ENCODE measurements around the gene TMEM109.

DNA sequence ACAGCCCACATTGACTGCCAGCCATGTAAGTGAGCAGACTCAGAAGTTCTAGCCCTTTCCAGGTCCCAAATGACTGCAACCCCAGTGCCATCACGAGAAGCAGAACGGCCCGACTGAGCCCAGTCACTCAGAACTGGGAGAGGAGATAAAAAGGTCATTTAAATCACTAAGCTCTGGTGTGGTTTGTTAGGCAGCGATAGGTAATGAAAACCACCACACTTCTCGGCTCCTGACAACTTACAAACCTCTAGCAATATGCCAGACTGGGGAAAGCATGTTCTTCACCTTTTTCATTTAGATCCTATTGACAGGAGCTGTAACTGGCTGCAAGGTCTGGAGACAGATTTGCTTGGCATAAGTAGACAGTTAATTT, 31.3 kb downstream of the TMEM109 start:
- TF ChIP-seq, protein P1, sequence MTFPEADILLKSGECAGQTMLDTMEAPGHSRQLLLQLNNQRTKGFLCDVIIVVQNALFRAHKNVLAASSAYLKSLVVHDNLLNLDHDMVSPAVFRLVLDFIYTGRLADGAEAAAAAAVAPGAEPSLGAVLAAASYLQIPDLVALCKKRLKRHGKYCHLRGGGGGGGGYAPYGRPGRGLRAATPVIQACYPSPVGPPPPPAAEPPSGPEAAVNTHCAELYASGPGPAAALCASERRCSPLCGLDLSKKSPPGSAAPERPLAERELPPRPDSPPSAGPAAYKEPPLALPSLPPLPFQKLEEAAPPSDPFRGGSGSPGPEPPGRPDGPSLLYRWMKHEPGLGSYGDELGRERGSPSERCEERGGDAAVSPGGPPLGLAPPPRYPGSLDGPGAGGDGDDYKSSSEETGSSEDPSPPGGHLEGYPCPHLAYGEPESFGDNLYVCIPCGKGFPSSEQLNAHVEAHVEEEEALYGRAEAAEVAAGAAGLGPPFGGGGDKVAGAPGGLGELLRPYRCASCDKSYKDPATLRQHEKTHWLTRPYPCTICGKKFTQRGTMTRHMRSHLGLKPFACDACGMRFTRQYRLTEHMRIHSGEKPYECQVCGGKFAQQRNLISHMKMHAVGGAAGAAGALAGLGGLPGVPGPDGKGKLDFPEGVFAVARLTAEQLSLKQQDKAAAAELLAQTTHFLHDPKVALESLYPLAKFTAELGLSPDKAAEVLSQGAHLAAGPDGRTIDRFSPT (tag by site-specific recombination; IDR thresholded peaks at IDR 0.05): no peak
- TF ChIP-seq ZNF501 (tag by site-specific recombination; IDR thresholded peaks at IDR 0.05) (no peak), YY1 (tag by site-specific recombination; IDR thresholded peaks at IDR 0.05) (no peak), ZNF530 (tag by site-specific recombination; IDR thresholded peaks at IDR 0.05; ENCODE audit: low read depth) (no peak), RBAK (tag by site-specific recombination; IDR thresholded peaks at IDR 0.05) (no peak)
- TF ChIP-seq, protein P2, sequence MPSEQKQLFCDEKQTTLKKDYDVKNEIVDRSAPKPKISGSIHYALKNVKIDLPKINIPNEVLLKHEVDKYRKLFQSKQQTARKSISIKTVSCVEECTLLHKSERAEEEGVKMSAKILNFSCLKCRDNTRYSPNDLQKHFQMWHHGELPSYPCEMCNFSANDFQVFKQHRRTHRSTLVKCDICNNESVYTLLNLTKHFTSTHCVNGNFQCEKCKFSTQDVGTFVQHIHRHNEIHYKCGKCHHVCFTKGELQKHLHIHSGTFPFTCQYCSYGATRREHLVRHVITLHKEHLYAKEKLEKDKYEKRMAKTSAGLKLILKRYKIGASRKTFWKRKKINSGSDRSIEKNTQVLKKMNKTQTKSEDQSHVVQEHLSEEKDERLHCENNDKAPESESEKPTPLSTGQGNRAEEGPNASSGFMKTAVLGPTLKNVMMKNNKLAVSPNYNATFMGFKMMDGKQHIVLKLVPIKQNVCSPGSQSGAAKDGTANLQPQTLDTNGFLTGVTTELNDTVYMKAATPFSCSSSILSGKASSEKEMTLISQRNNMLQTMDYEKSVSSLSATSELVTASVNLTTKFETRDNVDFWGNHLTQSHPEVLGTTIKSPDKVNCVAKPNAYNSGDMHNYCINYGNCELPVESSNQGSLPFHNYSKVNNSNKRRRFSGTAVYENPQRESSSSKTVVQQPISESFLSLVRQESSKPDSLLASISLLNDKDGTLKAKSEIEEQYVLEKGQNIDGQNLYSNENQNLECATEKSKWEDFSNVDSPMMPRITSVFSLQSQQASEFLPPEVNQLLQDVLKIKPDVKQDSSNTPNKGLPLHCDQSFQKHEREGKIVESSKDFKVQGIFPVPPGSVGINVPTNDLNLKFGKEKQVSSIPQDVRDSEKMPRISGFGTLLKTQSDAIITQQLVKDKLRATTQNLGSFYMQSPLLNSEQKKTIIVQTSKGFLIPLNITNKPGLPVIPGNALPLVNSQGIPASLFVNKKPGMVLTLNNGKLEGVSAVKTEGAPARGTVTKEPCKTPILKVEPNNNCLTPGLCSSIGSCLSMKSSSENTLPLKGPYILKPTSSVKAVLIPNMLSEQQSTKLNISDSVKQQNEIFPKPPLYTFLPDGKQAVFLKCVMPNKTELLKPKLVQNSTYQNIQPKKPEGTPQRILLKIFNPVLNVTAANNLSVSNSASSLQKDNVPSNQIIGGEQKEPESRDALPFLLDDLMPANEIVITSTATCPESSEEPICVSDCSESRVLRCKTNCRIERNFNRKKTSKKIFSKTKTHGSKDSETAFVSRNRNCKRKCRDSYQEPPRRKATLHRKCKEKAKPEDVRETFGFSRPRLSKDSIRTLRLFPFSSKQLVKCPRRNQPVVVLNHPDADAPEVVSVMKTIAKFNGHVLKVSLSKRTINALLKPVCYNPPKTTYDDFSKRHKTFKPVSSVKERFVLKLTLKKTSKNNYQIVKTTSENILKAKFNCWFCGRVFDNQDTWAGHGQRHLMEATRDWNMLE (tag by site-specific recombination; conservative IDR thresholded peaks at IDR 0.05; ENCODE audit: low read depth): no peak
- TF ChIP-seq, protein P3, sequence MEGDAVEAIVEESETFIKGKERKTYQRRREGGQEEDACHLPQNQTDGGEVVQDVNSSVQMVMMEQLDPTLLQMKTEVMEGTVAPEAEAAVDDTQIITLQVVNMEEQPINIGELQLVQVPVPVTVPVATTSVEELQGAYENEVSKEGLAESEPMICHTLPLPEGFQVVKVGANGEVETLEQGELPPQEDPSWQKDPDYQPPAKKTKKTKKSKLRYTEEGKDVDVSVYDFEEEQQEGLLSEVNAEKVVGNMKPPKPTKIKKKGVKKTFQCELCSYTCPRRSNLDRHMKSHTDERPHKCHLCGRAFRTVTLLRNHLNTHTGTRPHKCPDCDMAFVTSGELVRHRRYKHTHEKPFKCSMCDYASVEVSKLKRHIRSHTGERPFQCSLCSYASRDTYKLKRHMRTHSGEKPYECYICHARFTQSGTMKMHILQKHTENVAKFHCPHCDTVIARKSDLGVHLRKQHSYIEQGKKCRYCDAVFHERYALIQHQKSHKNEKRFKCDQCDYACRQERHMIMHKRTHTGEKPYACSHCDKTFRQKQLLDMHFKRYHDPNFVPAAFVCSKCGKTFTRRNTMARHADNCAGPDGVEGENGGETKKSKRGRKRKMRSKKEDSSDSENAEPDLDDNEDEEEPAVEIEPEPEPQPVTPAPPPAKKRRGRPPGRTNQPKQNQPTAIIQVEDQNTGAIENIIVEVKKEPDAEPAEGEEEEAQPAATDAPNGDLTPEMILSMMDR (tag by site-specific recombination; IDR thresholded peaks at IDR 0.05): no peak
- TF ChIP-seq, protein P4, sequence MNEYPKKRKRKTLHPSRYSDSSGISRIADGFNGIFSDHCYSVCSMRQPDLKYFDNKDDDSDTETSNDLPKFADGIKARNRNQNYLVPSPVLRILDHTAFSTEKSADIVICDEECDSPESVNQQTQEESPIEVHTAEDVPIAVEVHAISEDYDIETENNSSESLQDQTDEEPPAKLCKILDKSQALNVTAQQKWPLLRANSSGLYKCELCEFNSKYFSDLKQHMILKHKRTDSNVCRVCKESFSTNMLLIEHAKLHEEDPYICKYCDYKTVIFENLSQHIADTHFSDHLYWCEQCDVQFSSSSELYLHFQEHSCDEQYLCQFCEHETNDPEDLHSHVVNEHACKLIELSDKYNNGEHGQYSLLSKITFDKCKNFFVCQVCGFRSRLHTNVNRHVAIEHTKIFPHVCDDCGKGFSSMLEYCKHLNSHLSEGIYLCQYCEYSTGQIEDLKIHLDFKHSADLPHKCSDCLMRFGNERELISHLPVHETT (tag by site-specific recombination; IDR thresholded peaks at IDR 0.05): no peak
- TF ChIP-seq, protein P5, sequence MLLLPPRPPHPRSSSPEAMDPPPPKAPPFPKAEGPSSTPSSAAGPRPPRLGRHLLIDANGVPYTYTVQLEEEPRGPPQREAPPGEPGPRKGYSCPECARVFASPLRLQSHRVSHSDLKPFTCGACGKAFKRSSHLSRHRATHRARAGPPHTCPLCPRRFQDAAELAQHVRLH (tag by site-specific recombination; IDR thresholded peaks at IDR 0.05): no peak
- TF ChIP-seq, protein P6, sequence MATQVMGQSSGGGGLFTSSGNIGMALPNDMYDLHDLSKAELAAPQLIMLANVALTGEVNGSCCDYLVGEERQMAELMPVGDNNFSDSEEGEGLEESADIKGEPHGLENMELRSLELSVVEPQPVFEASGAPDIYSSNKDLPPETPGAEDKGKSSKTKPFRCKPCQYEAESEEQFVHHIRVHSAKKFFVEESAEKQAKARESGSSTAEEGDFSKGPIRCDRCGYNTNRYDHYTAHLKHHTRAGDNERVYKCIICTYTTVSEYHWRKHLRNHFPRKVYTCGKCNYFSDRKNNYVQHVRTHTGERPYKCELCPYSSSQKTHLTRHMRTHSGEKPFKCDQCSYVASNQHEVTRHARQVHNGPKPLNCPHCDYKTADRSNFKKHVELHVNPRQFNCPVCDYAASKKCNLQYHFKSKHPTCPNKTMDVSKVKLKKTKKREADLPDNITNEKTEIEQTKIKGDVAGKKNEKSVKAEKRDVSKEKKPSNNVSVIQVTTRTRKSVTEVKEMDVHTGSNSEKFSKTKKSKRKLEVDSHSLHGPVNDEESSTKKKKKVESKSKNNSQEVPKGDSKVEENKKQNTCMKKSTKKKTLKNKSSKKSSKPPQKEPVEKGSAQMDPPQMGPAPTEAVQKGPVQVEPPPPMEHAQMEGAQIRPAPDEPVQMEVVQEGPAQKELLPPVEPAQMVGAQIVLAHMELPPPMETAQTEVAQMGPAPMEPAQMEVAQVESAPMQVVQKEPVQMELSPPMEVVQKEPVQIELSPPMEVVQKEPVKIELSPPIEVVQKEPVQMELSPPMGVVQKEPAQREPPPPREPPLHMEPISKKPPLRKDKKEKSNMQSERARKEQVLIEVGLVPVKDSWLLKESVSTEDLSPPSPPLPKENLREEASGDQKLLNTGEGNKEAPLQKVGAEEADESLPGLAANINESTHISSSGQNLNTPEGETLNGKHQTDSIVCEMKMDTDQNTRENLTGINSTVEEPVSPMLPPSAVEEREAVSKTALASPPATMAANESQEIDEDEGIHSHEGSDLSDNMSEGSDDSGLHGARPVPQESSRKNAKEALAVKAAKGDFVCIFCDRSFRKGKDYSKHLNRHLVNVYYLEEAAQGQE (tag by site-specific recombination; IDR thresholded peaks at IDR 0.05): no peak
- TF ChIP-seq, protein P7, sequence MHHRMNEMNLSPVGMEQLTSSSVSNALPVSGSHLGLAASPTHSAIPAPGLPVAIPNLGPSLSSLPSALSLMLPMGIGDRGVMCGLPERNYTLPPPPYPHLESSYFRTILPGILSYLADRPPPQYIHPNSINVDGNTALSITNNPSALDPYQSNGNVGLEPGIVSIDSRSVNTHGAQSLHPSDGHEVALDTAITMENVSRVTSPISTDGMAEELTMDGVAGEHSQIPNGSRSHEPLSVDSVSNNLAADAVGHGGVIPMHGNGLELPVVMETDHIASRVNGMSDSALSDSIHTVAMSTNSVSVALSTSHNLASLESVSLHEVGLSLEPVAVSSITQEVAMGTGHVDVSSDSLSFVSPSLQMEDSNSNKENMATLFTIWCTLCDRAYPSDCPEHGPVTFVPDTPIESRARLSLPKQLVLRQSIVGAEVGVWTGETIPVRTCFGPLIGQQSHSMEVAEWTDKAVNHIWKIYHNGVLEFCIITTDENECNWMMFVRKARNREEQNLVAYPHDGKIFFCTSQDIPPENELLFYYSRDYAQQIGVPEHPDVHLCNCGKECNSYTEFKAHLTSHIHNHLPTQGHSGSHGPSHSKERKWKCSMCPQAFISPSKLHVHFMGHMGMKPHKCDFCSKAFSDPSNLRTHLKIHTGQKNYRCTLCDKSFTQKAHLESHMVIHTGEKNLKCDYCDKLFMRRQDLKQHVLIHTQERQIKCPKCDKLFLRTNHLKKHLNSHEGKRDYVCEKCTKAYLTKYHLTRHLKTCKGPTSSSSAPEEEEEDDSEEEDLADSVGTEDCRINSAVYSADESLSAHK (tag by site-specific recombination; IDR thresholded peaks at IDR 0.05): no peak
- TF ChIP-seq, protein P8, sequence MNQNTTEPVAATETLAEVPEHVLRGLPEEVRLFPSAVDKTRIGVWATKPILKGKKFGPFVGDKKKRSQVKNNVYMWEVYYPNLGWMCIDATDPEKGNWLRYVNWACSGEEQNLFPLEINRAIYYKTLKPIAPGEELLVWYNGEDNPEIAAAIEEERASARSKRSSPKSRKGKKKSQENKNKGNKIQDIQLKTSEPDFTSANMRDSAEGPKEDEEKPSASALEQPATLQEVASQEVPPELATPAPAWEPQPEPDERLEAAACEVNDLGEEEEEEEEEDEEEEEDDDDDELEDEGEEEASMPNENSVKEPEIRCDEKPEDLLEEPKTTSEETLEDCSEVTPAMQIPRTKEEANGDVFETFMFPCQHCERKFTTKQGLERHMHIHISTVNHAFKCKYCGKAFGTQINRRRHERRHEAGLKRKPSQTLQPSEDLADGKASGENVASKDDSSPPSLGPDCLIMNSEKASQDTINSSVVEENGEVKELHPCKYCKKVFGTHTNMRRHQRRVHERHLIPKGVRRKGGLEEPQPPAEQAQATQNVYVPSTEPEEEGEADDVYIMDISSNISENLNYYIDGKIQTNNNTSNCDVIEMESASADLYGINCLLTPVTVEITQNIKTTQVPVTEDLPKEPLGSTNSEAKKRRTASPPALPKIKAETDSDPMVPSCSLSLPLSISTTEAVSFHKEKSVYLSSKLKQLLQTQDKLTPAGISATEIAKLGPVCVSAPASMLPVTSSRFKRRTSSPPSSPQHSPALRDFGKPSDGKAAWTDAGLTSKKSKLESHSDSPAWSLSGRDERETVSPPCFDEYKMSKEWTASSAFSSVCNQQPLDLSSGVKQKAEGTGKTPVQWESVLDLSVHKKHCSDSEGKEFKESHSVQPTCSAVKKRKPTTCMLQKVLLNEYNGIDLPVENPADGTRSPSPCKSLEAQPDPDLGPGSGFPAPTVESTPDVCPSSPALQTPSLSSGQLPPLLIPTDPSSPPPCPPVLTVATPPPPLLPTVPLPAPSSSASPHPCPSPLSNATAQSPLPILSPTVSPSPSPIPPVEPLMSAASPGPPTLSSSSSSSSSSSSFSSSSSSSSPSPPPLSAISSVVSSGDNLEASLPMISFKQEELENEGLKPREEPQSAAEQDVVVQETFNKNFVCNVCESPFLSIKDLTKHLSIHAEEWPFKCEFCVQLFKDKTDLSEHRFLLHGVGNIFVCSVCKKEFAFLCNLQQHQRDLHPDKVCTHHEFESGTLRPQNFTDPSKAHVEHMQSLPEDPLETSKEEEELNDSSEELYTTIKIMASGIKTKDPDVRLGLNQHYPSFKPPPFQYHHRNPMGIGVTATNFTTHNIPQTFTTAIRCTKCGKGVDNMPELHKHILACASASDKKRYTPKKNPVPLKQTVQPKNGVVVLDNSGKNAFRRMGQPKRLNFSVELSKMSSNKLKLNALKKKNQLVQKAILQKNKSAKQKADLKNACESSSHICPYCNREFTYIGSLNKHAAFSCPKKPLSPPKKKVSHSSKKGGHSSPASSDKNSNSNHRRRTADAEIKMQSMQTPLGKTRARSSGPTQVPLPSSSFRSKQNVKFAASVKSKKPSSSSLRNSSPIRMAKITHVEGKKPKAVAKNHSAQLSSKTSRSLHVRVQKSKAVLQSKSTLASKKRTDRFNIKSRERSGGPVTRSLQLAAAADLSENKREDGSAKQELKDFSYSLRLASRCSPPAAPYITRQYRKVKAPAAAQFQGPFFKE (tag by site-specific recombination; IDR thresholded peaks at IDR 0.05; ENCODE audit: borderline replicate concordance): no peak
- TF ChIP-seq, protein P9, sequence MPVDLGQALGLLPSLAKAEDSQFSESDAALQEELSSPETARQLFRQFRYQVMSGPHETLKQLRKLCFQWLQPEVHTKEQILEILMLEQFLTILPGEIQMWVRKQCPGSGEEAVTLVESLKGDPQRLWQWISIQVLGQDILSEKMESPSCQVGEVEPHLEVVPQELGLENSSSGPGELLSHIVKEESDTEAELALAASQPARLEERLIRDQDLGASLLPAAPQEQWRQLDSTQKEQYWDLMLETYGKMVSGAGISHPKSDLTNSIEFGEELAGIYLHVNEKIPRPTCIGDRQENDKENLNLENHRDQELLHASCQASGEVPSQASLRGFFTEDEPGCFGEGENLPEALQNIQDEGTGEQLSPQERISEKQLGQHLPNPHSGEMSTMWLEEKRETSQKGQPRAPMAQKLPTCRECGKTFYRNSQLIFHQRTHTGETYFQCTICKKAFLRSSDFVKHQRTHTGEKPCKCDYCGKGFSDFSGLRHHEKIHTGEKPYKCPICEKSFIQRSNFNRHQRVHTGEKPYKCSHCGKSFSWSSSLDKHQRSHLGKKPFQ (tag by site-specific recombination; IDR thresholded peaks at IDR 0.05): no peak

Measured in HEK293 (cell line).